K562 (cell line): ENCODE data around the gene KCNC4. TPM values are rescaled to one million over a fixed set of nuclear protein-coding genes. Genes with fewer than 3 reads are reported as not detected.

ENCODE experiments used
- ATAC-seq: fragments of 200-7000 bp; cut with Tn5 transposase; 3 replicates; pipeline ENCODE4 v1.9.1; 2020; ENCODE audit warnings: moderate library complexity
- BruUV-seq: library from RNA; stranded (reverse); fragments of 400-500 nt; replicated peaks from 2 replicates; lab custom pipeline; 2021; lab: Mats Ljungman, UMichigan
- CTCF ChIA-PET: fragments of 300-600 bp; formaldehyde crosslinking; extraction: SDS; loops from one replicate; lab custom pipeline; 2021; ENCODE audit warnings: low intra/inter-chr PET ratio; lab: Yijun Ruan, JAX
- POLR2A ChIA-PET: fragments of 300-600, 350-650 bp; sonication (Branson Sonifier 250); formaldehyde crosslinking; extraction: SDS; loops from one replicate; lab custom pipeline; 2021; ENCODE audit warnings: antibody characterized with exemption, inconsistent platforms; lab: Yijun Ruan, JAX
- DNase-seq, 4 experiments: peaks; one replicate each; pipeline versions ENCODE4 v3.0.0 to v3.0.0-alpha.2; 2011 to 2018; ENCODE audit warnings: low spot score in 3 of 4, mixed read lengths in 3 of 4; ENCODE audit errors: extremely low read depth in 1 of 4
- FAIRE-seq: peaks from 2 replicates; lab custom pipeline; 2011; peaks lifted over from hg19 to GRCh38; lab: Jason Lieb, UNC
- H2AFZ ChIP-seq: 2 replicates; pipeline ENCODE4 v1.6.0; 2011; ENCODE audit warnings: low read depth, low read length, control low read depth, inconsistent platforms
- H3K27ac ChIP-seq: fragments of 200-600 bp; 3 replicates; pipeline ENCODE4 v1.8.0; 2011; ENCODE audit warnings: low read depth, mild to moderate bottlenecking, control low read depth, inconsistent platforms, low read length, moderate library complexity, mixed read lengths; ENCODE audit errors: extremely low read depth
- H3K27me3 ChIP-seq, 2 experiments: fragments of 300-600 bp in 1 of 2; 2 replicates in 1 of 2; 3 replicates in 1 of 2; pipeline versions ENCODE4 v1.6.0 to v1.8.0; 2011; ENCODE audit warnings: inconsistent platforms in 2 of 2, low read length in 2 of 2, mild to moderate bottlenecking in 1 of 2, mixed read lengths in 1 of 2, moderate library complexity in 1 of 2; ENCODE audit not compliant: control insufficient read depth in 2 of 2, insufficient read depth in 2 of 2
- H3K36me3 ChIP-seq: fragments of 300-600 bp; 3 replicates; pipeline ENCODE4 v1.8.0; 2011; ENCODE audit warnings: mild to moderate bottlenecking, low read length, inconsistent platforms; ENCODE audit not compliant: control insufficient read depth, insufficient read depth
- H3K4me1 ChIP-seq, 2 experiments: fragments of 200-600 bp in 1 of 2; replicated peaks in 1 of 2; 2 replicates in 1 of 2; 3 replicates in 1 of 2; pipeline versions ENCODE4 v1.5.1 to v1.8.0; 2011; ENCODE audit warnings: inconsistent platforms in 2 of 2, low read length in 2 of 2, mild to moderate bottlenecking in 1 of 2, mixed read lengths in 1 of 2, moderate library complexity in 1 of 2; ENCODE audit not compliant: control insufficient read depth in 2 of 2, insufficient read depth in 2 of 2
- H3K4me2 ChIP-seq: 2 replicates; pipeline ENCODE4 v1.6.1; 2011; ENCODE audit warnings: low read length, control low read depth, inconsistent platforms, mixed read lengths; ENCODE audit not compliant: insufficient read depth
- H3K4me3 ChIP-seq: fragments of 200-600 bp; sonication (generic), shearing (Covaris generic); 2 replicates; pipeline ENCODE4 v1.5.1; 2016; ENCODE audit warnings: control low read depth, inconsistent platforms
- H3K79me2 ChIP-seq: fragments of 200-600 bp; 3 replicates; pipeline ENCODE4 v1.8.0; 2011; ENCODE audit warnings: low read length, inconsistent platforms; ENCODE audit not compliant: control insufficient read depth, insufficient read depth
- H3K9ac ChIP-seq, 2 experiments: 2 replicates each; pipeline versions ENCODE4 v1.6.0 to v1.6.1; 2011; ENCODE audit warnings: low read depth in 2 of 2, low read length in 2 of 2, control low read depth in 1 of 2, inconsistent platforms in 1 of 2, mild to moderate bottlenecking in 1 of 2, mixed read lengths in 1 of 2; ENCODE audit not compliant: insufficient read depth in 1 of 2
- H3K9me1 ChIP-seq: one replicate; pipeline ENCODE4 v1.6.0; 2011; ENCODE audit warnings: inconsistent platforms, mild to moderate bottlenecking, low read length, moderate library complexity; ENCODE audit not compliant: control insufficient read depth, insufficient read depth
- H3K9me3 ChIP-seq: replicated peaks from 2 replicates; pipeline ENCODE4 v1.5.1; 2011; ENCODE audit warnings: low read depth, low read length, inconsistent platforms; ENCODE audit not compliant: control insufficient read depth, insufficient read depth
- H4K20me1 ChIP-seq: replicated peaks from 2 replicates; pipeline ENCODE4 v1.6.1; 2011; ENCODE audit warnings: low read length, inconsistent platforms, mixed read lengths; ENCODE audit not compliant: control insufficient read depth, insufficient read depth
- ATF3 ChIP-seq, 2 experiments: fragments of 450-650 bp in 1 of 2; sonication (generic) in 1 of 2; formaldehyde crosslinking in 1 of 2; IDR thresholded peaks in 1 of 2; conservative IDR thresholded peaks in 1 of 2; 2 replicates each; pipeline versions ENCODE4 v1.6.1 to v1.8.1; 2016 to 2023; ENCODE audit warnings: mild to moderate bottlenecking in 2 of 2, moderate library complexity in 2 of 2, inconsistent platforms in 1 of 2, missing genetic modification reagents in 1 of 2
- BDP1 ChIP-seq: IDR thresholded peaks from 3 replicates; pipeline ENCODE4 v1.6.1; 2011; ENCODE audit not compliant: insufficient read length, insufficient read depth
- FOXJ3 ChIP-seq: sonication (generic); formaldehyde crosslinking; IDR thresholded peaks from 2 replicates; pipeline ENCODE4 v1.4.0; 2020; ENCODE audit warnings: mild to moderate bottlenecking, missing genetic modification reagents
- KAT2B ChIP-seq: IDR thresholded peaks from one replicate; pipeline ENCODE4 v1.6.1; 2012; ENCODE audit warnings: low read depth, mild to moderate bottlenecking, control low read depth, inconsistent platforms, low read length, moderate library complexity
- LARP7 ChIP-seq: fragments of 450-650 bp; IDR thresholded peaks from 2 replicates; pipeline ENCODE4 v1.6.1; 2016
- MAFF ChIP-seq: IDR thresholded peaks from 2 replicates; pipeline ENCODE4 v1.6.1; 2012; ENCODE audit warnings: low read length, improper control_type of control experiment
- MAZ ChIP-seq, 2 experiments: fragments of 450-650 bp in 1 of 2; sonication (generic) in 1 of 2; formaldehyde crosslinking; IDR thresholded peaks in 1 of 2; conservative IDR thresholded peaks in 1 of 2; 2 replicates each; pipeline versions ENCODE4 v1.4.0 to v1.5.0; 2020; ENCODE audit warnings: mild to moderate bottlenecking in 1 of 2, missing genetic modification reagents in 1 of 2
- MECOM ChIP-seq: fragments of 250-450 bp; sonication (Bioruptor Pico); IDR thresholded peaks from 2 replicates; pipeline ENCODE4 v1.8.0; 2022; ENCODE audit warnings: inconsistent platforms
- MYC ChIP-seq, 2 experiments: fragments of 250-450 bp in 1 of 2; sonication (Bioruptor Pico) in 1 of 2; IDR thresholded peaks; 2 replicates each; pipeline versions ENCODE4 v1.5.1 to v1.6.1; 2012 to 2021; ENCODE audit warnings: low read depth in 2 of 2, borderline replicate concordance in 1 of 2, improper control_type of control experiment in 1 of 2, low read length in 1 of 2, mild to moderate bottlenecking in 1 of 2, moderate library complexity in 1 of 2
- NCOA1 ChIP-seq: fragments of 450-650 bp; IDR thresholded peaks from 2 replicates; pipeline ENCODE4 v1.6.1; 2016; ENCODE audit warnings: low read depth
- NFYB ChIP-seq: IDR thresholded peaks from 2 replicates; pipeline ENCODE4 v1.6.1; 2011; ENCODE audit warnings: mild to moderate bottlenecking, moderate library complexity; ENCODE audit not compliant: insufficient read length; ENCODE audit errors: extremely low read depth
- NR4A1 ChIP-seq, 2 experiments: fragments of 250-450 bp in 1 of 2; fragments of 450-650 bp in 1 of 2; sonication (Bioruptor Pico) in 1 of 2; IDR thresholded peaks; 2 replicates each; pipeline versions ENCODE4 v1.4.0 to v1.6.1; 2016 to 2020; ENCODE audit warnings: mild to moderate bottlenecking in 2 of 2, missing compliant biosample characterization in 1 of 2, missing genetic modification characterization in 1 of 2, moderate library complexity in 1 of 2
- PHF20 ChIP-seq: fragments of 450-650 bp; IDR thresholded peaks from 2 replicates; pipeline ENCODE4 v1.6.1; 2018; ENCODE audit not compliant: partially characterized antibody
- POLR2AphosphoS5 ChIP-seq: IDR thresholded peaks from 2 replicates; pipeline ENCODE4 v1.6.1; 2011; ENCODE audit warnings: mild to moderate bottlenecking, low read depth, low read length, moderate library complexity; ENCODE audit not compliant: control insufficient read depth, insufficient read depth
- POLR2B ChIP-seq: fragments of 450-650 bp; IDR thresholded peaks from 2 replicates; pipeline ENCODE4 v1.6.1; 2018; ENCODE audit warnings: low read depth; ENCODE audit not compliant: partially characterized antibody
- RBFOX2 ChIP-seq: fragments of 200-400 bp; formaldehyde crosslinking; IDR thresholded peaks from 2 replicates; pipeline ENCODE4 v1.6.1; 2017; ENCODE audit warnings: low read depth, mild to moderate bottlenecking, low read length, moderate library complexity
- RUNX1 ChIP-seq: sonication (generic); IDR thresholded peaks from 2 replicates; pipeline ENCODE4 v1.6.1; 2016; ENCODE audit warnings: antibody characterized with exemption, low read depth
- ZBTB43 ChIP-seq: sonication (generic); formaldehyde crosslinking; IDR thresholded peaks from 2 replicates; pipeline ENCODE4 v1.8.0; 2023; ENCODE audit warnings: mild to moderate bottlenecking, missing genetic modification reagents
- WGBS: fragments of 100-300 bp; shearing (Covaris generic); methylation state at CpG from one replicate; pipeline ENCODE4 v1.1.6; 2016; ENCODE audit warnings: low coverage, mixed read lengths; ENCODE audit not compliant: insufficient coverage; ENCODE audit errors: missing lambda C conversion rate; 5-methylcytosine and 5-hydroxymethylcytosine counted together
- in situ Hi-C: fragments of 300-500 bp; cut with MboI; formaldehyde crosslinking; loops from 4 replicates; pipeline ENCODE4 v1.15.0; 2018; ENCODE audit warnings: inconsistent platforms, mixed read lengths
- intact Hi-C: fragments of 100-400 bp; cut with micrococcal nuclease; formaldehyde crosslinking; loops from 2 replicates; pipeline ENCODE4 v1.14.2; 2022
- polyA plus RNA-seq, 8 experiments: library from polyadenylated mRNA; depleted of rRNA in 4 of 8; stranded (reverse) in 5 of 8; unstranded in 3 of 8; fragments of >200 nt; fragmentation: Nextera tagmentation in 2 of 8; fragmentation: Illumina TruSeq in 1 of 8; extraction: Ambion mirVana in 2 of 8; extraction: Trizol in 1 of 8; gene quantifications; 2 replicates each; pipeline versions ENCODE4 v1.2.1 to v1.2.3, GENCODE V29; 2011 to 2014; ENCODE audit warnings: inconsistent platforms in 1 of 8, missing spikeins in 1 of 8
- total RNA-seq, 7 experiments: library from RNA; depleted of rRNA in 6 of 7; stranded (reverse); fragments of >200 nt in 6 of 7; fragmentation: Illumina TruSeq in 2 of 7; extraction: Trizol in 2 of 7; gene quantifications; 2 replicates each; pipeline versions ENCODE4 v1.2.1 to v1.2.3, GENCODE V29; 2011 to 2021; ENCODE audit warnings: low replicate concordance in 1 of 7

The KCNC4 gene
- total and polyA plus RNA-seq, 9 of the 15 experiments (the other 6 are each of a cell fraction or from before 2014, with no cell fraction given): 0.07 to 1.8 (median 0.73) TPM

GRCh38 chr1:110160538-110161100, 49.5 kb upstream of the KCNC4 start (continued):
- TF ChIP-seq NR4A1 (CRISPR knock-in tag; IDR thresholded peaks at IDR 0.05): no peak
- TF ChIP-seq NR4A1 (tag; IDR thresholded peaks at IDR 0.05): no peak
- TF ChIP-seq MYC (IDR thresholded peaks at IDR 0.05; ENCODE audit: low read depth, low read length): no peak
- no peak for TF ChIP-seq MYC (CRISPR knock-in tag; IDR thresholded peaks at IDR 0.05; ENCODE audit: borderline replicate concordance, low read depth)
- no peak for TF ChIP-seq POLR2AphosphoS5
- no peak for TF ChIP-seq RUNX1
- TF ChIP-seq NCOA1: no peak
- no peak for TF ChIP-seq ZBTB43 (CRISPR knock-in tag)

GRCh38 chr1:110161165-110161564, 48.9 kb upstream of the KCNC4 start:
- ATAC-seq (no peak), DNase-seq (no peak), FAIRE-seq (no peak)
- Histone ChIP-seq H3K9me1 (no peaks in the 10 kb centered on the region), H3K27me3 (peaks cover 14 to 67% of the 10 kb centered on the region in 2 experiments), H3K4me3 (no peak overlapping the region), H3K4me1 (no peaks in the 10 kb centered on the region), H3K27ac (no peak overlapping the region), H4K20me1 (peaks cover 5% of the 10 kb centered on the region; the same call in 1 of the 2 replicates), H3K79me2 (no peaks in the 10 kb centered on the region), H3K9me3 (no peaks in the 10 kb centered on the region), H3K9ac (no peak overlapping the region), H3K4me2 (no peak overlapping the region), H2AFZ (no peak overlapping the region), H3K36me3 (no peaks in the 10 kb centered on the region)
- BruUV-seq: no TSS peak
- intact Hi-C loops (no loop called here), in situ Hi-C loops (no loop called here)
- POLR2A ChIA-PET: interaction anchor here (0.6 to 1.2 kb wide), 2 partner anchors 18 to 73 kb away, joined by 3 read pairs; no protein-coding TSS in a partner anchor
- CTCF ChIA-PET: no interaction called here
- 3% methylated on average over 3 of the region's 3 CpGs for WGBS
- TF ChIP-seq PHF20 (no peak), BDP1 (no peak), NFYB (no peak), MECOM (CRISPR knock-in tag) (no peak), MAFF (no peak), RBFOX2 (no peak), POLR2B (no peak), ATF3 (IDR thresholded peaks at IDR 0.05) (no peak), ATF3 (CRISPR knock-in tag; conservative IDR thresholded peaks at IDR 0.05) (no peak), FOXJ3 (CRISPR knock-in tag) (no peak), MAZ (CRISPR knock-in tag; conservative IDR thresholded peaks at IDR 0.05 in 1 of 2, IDR thresholded peaks at IDR 0.05 in 1 of 2) (no peak), KAT2B (no peak), LARP7 (no peak)
